Loucy (cell line): Measurements from ENCODE around the gene FMNL2.

Source experiments
- H2AFZ ChIP-seq: fragments of 200-600 bp; sonication (generic); 2 replicates; pipeline ENCODE4 v1.6.0; 2016; ENCODE audit warnings: antibody characterized with exemption, mild to moderate bottlenecking, low read length, moderate library complexity
- H3F3A ChIP-seq: fragments of 200-600 bp; 2 replicates; pipeline ENCODE4 v1.6.0; 2016; ENCODE audit warnings: antibody characterized with exemption, low read depth, mild to moderate bottlenecking
- H3K27me3 ChIP-seq: fragments of 200-600 bp; sonication (generic); 2 replicates; pipeline ENCODE4 v1.6.1; 2014; ENCODE audit warnings: low read length, mild to moderate bottlenecking; ENCODE audit not compliant: insufficient read depth, poor library complexity, severe bottlenecking
- H3K36me3 ChIP-seq: fragments of 200-600 bp; sonication (generic); 2 replicates; pipeline ENCODE4 v1.6.1; 2016; ENCODE audit warnings: low read length; ENCODE audit not compliant: insufficient read depth
- H3K4me1 ChIP-seq: fragments of 200-600 bp; sonication (generic); 2 replicates; pipeline ENCODE4 v1.5.1; 2014; ENCODE audit warnings: low read length, mild to moderate bottlenecking; ENCODE audit not compliant: insufficient read depth, poor library complexity, severe bottlenecking
- H3K4me2 ChIP-seq: fragments of 200-600 bp; sonication (generic); 2 replicates; pipeline ENCODE4 v1.6.0; 2014; ENCODE audit warnings: antibody characterized with exemption, low read length, low read depth, mild to moderate bottlenecking; ENCODE audit not compliant: poor library complexity, severe bottlenecking
- H3K4me3 ChIP-seq: fragments of 200-600 bp; sonication (generic); 2 replicates; pipeline ENCODE4 v1.5.1; 2014; ENCODE audit warnings: low read length, mild to moderate bottlenecking, mixed read lengths; ENCODE audit not compliant: poor library complexity, severe bottlenecking
- H3K79me2 ChIP-seq: fragments of 200-600 bp; sonication (generic); 2 replicates; pipeline ENCODE4 v1.6.1; 2014; ENCODE audit warnings: low read length; ENCODE audit not compliant: insufficient read depth
- H3K9ac ChIP-seq: fragments of 200-600 bp; sonication (generic); 2 replicates; pipeline ENCODE4 v1.6.0; 2014; ENCODE audit warnings: mild to moderate bottlenecking, low read depth, low read length, moderate library complexity; ENCODE audit not compliant: poor library complexity, severe bottlenecking
- H3K9me2 ChIP-seq: fragments of 200-600 bp; sonication (generic); replicated peaks from 2 replicates; pipeline ENCODE4 v1.6.1; 2016; ENCODE audit warnings: low read depth, low read length, mixed read lengths
- H3K9me3 ChIP-seq: fragments of 200-600 bp; sonication (generic); 2 replicates; pipeline ENCODE4 v1.6.1; 2014; ENCODE audit warnings: mild to moderate bottlenecking, antibody characterized with exemption, low read length, low read depth; ENCODE audit not compliant: insufficient read depth
- H4K20me1 ChIP-seq: fragments of 200-600 bp; sonication (generic); 2 replicates; pipeline ENCODE4 v1.6.0; 2014; ENCODE audit warnings: antibody characterized with exemption, low read length, mild to moderate bottlenecking; ENCODE audit not compliant: insufficient read depth, poor library complexity, severe bottlenecking
- EZH2phosphoT487 ChIP-seq: fragments of 200-600 bp; IDR thresholded peaks from 2 replicates; pipeline ENCODE4 v1.6.1; 2018; ENCODE audit warnings: antibody characterized with exemption, mild to moderate bottlenecking, moderate library complexity, borderline replicate concordance
- TF ChIP-seq, protein P1 (sequence below): fragments of 200-600 bp; sonication (generic); conservative IDR thresholded peaks from 2 replicates; pipeline ENCODE4 v1.5.1; 2014; ENCODE audit warnings: mild to moderate bottlenecking, antibody characterized with exemption, low read length

FMNL2 gene

DNA sequence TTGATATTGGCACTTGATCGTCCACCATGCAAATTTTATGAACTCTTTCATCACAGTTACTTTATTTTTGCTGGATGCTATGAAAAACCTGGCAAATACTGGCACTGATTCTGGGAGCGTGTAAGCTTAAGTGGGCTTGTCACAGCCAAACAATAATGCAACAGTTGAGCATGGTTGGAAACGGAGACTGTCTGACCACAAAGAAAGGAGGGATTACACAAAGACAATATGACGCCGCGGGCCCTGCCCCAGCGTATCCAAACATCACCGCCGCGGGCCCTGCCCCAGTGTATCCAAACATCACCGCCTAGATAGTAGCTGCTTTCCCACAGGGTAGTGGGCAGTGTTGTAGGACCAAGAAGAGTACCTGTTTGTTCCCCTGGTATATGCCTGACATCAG lies 246.4 kb downstream of the FMNL2 start:
- Histone ChIP-seq H3K9ac (no peak overlapping the region), H3K4me2 (no peak overlapping the region), H3K9me3 (no peaks in the 10 kb centered on the region), H3K4me1 (no peaks in the 10 kb centered on the region), H2AFZ (no peak overlapping the region), H3K36me3 (no peaks in the 10 kb centered on the region), H3K4me3 (no peak overlapping the region), H3K9me2 (no peaks in the 10 kb centered on the region; the same call in 1 of the 2 replicates), H3F3A (no peaks in the 10 kb centered on the region), H3K27me3 (no peaks in the 10 kb centered on the region), H3K79me2 (no peaks in the 10 kb centered on the region), H4K20me1 (no peaks in the 10 kb centered on the region)
- TF ChIP-seq, protein P1, sequence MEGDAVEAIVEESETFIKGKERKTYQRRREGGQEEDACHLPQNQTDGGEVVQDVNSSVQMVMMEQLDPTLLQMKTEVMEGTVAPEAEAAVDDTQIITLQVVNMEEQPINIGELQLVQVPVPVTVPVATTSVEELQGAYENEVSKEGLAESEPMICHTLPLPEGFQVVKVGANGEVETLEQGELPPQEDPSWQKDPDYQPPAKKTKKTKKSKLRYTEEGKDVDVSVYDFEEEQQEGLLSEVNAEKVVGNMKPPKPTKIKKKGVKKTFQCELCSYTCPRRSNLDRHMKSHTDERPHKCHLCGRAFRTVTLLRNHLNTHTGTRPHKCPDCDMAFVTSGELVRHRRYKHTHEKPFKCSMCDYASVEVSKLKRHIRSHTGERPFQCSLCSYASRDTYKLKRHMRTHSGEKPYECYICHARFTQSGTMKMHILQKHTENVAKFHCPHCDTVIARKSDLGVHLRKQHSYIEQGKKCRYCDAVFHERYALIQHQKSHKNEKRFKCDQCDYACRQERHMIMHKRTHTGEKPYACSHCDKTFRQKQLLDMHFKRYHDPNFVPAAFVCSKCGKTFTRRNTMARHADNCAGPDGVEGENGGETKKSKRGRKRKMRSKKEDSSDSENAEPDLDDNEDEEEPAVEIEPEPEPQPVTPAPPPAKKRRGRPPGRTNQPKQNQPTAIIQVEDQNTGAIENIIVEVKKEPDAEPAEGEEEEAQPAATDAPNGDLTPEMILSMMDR = no peak
- no peak for TF ChIP-seq EZH2phosphoT487

DNA sequence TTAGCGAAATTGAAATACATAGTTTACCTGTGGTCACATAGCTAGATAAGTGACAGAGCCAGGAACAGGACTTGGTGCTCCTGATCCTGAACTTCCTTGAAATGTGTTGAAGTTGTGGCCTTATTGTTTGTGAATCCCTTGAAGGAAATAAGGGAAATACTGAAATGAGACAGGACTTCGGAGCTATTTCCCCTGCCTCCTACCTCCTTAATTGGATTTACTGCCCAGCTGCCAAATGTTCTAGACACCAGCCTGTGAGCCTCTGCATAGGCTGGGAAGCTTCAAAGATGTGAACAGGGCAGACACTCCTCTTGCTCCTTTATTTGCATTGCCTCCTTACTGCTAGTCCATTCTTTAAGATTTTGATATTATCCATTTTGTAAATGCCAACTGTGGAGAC lies 247.1 kb downstream of the FMNL2 start:
- TF ChIP-seq, protein P1 = no peak
- no peak for TF ChIP-seq EZH2phosphoT487
- H3K9me2 ChIP-seq = no peaks in the 10 kb centered on the region; the same call in 1 of the 2 replicates
- H3K36me3 ChIP-seq = no peaks in the 10 kb centered on the region
- H3K4me1 ChIP-seq = no peaks in the 10 kb centered on the region
- no peaks in the 10 kb centered on the region for H3K9me3 ChIP-seq
- H3K79me2 ChIP-seq = no peaks in the 10 kb centered on the region
- H3K4me2 ChIP-seq = no peak overlapping the region
- H3K27me3 ChIP-seq = no peaks in the 10 kb centered on the region
- H3K9ac ChIP-seq = no peak overlapping the region
- no peaks in the 10 kb centered on the region for H3F3A ChIP-seq
- H2AFZ ChIP-seq = no peak overlapping the region
- no peaks in the 10 kb centered on the region for H4K20me1 ChIP-seq
- H3K4me3 ChIP-seq = no peak overlapping the region

- Histone ChIP-seq H3K4me3 (no peak overlapping the region), H3K36me3 (no peaks in the 10 kb centered on the region), H3K27me3 (no peaks in the 10 kb centered on the region), H3K4me2 (no peak overlapping the region), H3K9ac (no peak overlapping the region), H3K79me2 (no peaks in the 10 kb centered on the region), H2AFZ (no peak overlapping the region), H4K20me1 (no peaks in the 10 kb centered on the region), H3F3A (no peaks in the 10 kb centered on the region), H3K4me1 (no peaks in the 10 kb centered on the region), H3K9me3 (no peaks in the 10 kb centered on the region), H3K9me2 (no peaks in the 10 kb centered on the region; the same call in 1 of the 2 replicates)
- TF ChIP-seq EZH2phosphoT487 = no peak
- TF ChIP-seq, protein P1 = no peak
These were observed 248.7 kb downstream of the FMNL2 start for GRCh38 chr2:152583512-152584229.
